ENCODE results near the gene KRTAP4-11.
A peak's percentile ranks its signal among the peaks of the same experiment; 100 is the strongest.
"Not testable (repeated sequence)": the region's sequence is repeated elsewhere in the genome, so short reads cannot be mapped to it uniquely, and the experiment has no call there.

Gene KRTAP4-11

GRCh38 chr17:41084100-41084856, 33.9 kb downstream of the KRTAP4-11 start, which contains the start of gene KRTAP4-7:
Gene KRTAP4-7 (plus strand): TSS chr17:41084150. CDS start chr17:41084207, 57 bp downstream.
- DNase-seq (ENCODE audit: low read depth in 2 of 2) = not testable (repeated sequence)

- DNase-seq (ENCODE audit: low read depth in 2 of 2) = not testable (repeated sequence)
These were observed 34.7 kb downstream of the KRTAP4-11 start for GRCh38 chr17:41083427-41083826.

GRCh38 chr17:41082626-41083025, 35.5 kb downstream of the KRTAP4-11 start:
- DNase-seq (ENCODE audit: low read depth in 2 of 2) = no peak

- DNase-seq (ENCODE audit: low read depth in 2 of 2) = no peak
These were observed 41.4 kb downstream of the KRTAP4-11 start for GRCh38 chr17:41076788-41077187.

- no peak for DNase-seq (ENCODE audit: low read depth in 2 of 2)
These were observed 44.5 kb downstream of the KRTAP4-11 start for GRCh38 chr17:41073676-41074075.

GRCh38 chr17:41071606-41072360, 46.4 kb downstream of the KRTAP4-11 start:
- DNase-seq (ENCODE audit: low read depth in 2 of 2) = no peak

GRCh38 chr17:41069031-41069430, 49.1 kb downstream of the KRTAP4-11 start:
- DNase-seq (ENCODE audit: low read depth in 2 of 2) = no peak

GRCh38 chr17:41067281-41067680, 50.9 kb downstream of the KRTAP4-11 start:
- peak; percentile 75 to 77 for DNase-seq (ENCODE audit: low read depth in 2 of 2)
